IPS-20b (cell line): Measurements from ENCODE around the gene MVD.
A peak's percentile ranks its signal among the peaks of the same experiment; 100 is the strongest.

Source experiments
- H3K27ac ChIP-seq: one replicate; pipeline ENCODE4 v1.5.1; 2013; ENCODE audit warnings: low read length
- H3K27me3 ChIP-seq: 2 replicates; pipeline ENCODE4 v1.6.1; 2013; ENCODE audit warnings: mild to moderate bottlenecking, low read length, inconsistent platforms; ENCODE audit not compliant: insufficient read depth
- H3K36me3 ChIP-seq: 2 replicates; pipeline ENCODE4 v1.6.1; 2013; ENCODE audit warnings: low read depth, mild to moderate bottlenecking, inconsistent platforms, low read length, moderate library complexity; ENCODE audit not compliant: insufficient read depth
- H3K4me1 ChIP-seq: 2 replicates; pipeline ENCODE4 v1.6.1; 2013; ENCODE audit warnings: mild to moderate bottlenecking, control low read depth, inconsistent platforms, low read length, moderate library complexity; ENCODE audit not compliant: insufficient read depth
- H3K4me3 ChIP-seq: 2 replicates; pipeline ENCODE4 v1.5.1; 2013; ENCODE audit warnings: mild to moderate bottlenecking, low read length, inconsistent platforms
- H3K9ac ChIP-seq: 2 replicates; pipeline ENCODE4 v1.6.1; 2013; ENCODE audit warnings: low read depth, mild to moderate bottlenecking, inconsistent platforms, low read length, moderate library complexity
- H3K9me3 ChIP-seq: 2 replicates; pipeline ENCODE4 v1.6.1; 2013; ENCODE audit warnings: mild to moderate bottlenecking, low read depth, low read length, inconsistent platforms; ENCODE audit not compliant: insufficient read depth

Gene MVD

DNA sequence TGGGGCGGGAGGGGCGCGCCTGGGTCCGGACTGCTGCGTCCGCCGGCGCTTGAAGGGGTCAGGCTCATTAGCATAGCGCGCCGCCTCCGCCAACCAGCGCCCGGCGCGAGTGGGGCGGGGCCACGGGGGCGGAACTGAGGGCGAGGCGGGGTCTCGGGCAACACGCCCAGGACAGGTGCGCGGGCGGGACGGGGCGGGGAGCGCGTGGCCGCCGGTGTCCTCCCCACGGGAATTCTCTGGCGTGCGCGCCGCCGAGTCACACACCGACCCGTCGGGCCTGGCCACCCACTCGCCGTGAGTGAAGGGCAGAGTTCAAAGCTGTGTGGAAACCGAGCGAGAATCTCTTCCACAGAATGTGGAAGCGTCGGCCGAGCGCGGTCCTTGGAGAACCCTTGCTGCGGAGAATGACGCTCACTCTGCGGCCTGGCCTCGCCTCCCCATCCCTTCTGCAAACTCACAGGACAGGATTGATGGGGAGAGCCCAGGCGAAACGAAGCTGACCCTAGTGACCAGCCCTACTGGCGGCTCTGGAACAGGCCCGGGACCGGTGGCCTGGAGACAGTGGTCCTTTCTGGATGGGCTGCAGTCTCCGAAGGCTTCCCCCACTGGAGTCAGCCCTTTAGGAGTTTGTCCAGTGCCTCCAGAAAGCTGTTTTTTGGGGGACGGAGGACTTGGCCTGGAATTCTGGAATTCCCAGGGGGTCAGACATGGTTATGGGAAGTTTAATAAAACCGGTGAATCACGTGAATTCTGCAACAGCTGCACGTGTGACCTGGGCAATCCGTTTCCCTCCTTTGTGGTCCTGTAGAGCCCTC lies 23.8 kb upstream of the MVD start, which contains the start of gene SNAI3:
Gene SNAI3, minus strand, starts transcription at position 69 of the 815 bp plus-strand sequence. CDS start 101 bp downstream, outside the sequence.
- H3K9ac ChIP-seq = peak within 1 kb of the TSS; percentile 59; the same call in 1 of the 2 replicates
- H3K36me3 ChIP-seq = no peaks in the 10 kb centered on the region
- peak within 1 kb of the TSS; percentile 80 for H3K4me3 ChIP-seq
- no peaks in the 10 kb centered on the region for H3K9me3 ChIP-seq
- no peak within 1 kb of the TSS for H3K27ac ChIP-seq
- H3K4me1 ChIP-seq = peaks cover 5% of the 10 kb centered on the region; the same call in 1 of the 2 replicates
- H3K27me3 ChIP-seq = peaks cover 54% of the 10 kb centered on the region

DNA sequence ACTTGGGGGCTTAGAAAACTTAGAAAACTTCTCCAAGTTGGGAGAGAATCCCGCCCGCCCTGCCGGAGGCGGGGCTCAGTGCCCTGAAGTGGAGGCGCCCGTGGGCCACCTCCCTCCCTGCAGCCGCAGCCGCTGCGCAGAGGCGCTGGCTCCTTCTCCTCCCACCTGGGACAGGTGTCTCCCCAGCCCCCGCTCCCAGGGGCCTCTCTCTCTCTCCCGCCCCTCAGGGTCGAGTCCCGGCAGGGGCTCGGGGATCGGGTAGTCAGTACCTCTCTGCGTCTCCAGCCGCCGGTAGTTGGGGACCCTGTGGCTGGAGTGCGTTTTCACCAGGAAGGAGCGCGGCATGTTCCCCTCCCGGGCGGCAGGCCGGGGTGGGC lies 23.2 kb upstream of the MVD start:
- Histone ChIP-seq H3K27ac (no peak overlapping the region), H3K27me3 (peaks cover 54% of the 10 kb centered on the region)

DNA sequence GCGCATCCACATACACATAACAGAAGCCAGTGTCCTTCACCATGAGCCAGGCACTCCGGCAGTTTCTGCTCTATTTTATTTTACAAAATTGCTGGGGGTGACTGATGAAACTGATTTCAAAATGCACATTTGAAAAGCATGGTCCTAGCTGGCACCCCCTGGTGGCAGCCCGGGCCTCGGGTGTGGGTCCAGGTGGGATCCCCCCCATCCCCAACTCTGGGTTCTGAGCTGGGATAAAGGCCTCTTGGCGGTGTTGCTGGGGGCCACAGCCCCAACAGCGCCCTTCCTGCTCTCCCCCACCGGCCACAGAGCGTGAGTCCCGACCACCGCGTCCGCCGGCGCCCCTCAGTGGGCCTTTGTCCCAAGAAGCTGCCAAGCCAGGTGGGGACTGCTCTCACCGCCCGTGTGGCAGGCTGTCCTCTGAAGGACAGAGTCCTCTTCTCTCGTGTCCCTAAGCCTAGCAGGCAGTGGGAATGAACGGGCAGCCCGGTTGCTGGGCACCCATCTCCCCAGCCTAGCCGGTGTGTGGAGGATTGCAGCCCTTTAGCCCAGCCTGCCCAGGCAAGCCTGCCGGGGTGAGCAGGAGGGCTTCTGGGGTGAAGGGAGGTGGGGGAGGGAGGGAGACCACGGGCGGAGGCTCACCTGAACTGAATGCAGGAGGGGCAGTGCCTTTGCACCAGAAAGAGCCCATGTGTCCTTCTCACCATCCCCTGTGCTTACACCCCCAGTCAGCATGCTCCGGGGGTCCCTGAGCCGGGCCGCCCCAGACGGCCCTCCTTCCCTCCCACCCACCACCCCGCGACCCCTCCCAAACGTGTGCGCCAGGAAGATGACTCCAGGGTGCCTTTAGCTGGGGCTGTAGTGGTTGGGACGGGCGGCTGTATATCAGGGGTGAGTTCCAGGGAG lies 22.5 kb upstream of the MVD start:
- Histone ChIP-seq H3K4me1 (peaks cover 5% of the 10 kb centered on the region; the same call in 1 of the 2 replicates), H3K9ac (peak overlapping the region; percentile 59; the same call in 1 of the 2 replicates), H3K4me3 (peak overlapping the region; percentile 80), H3K27ac (no peak overlapping the region), H3K27me3 (peaks cover 54% of the 10 kb centered on the region), H3K36me3 (no peaks in the 10 kb centered on the region), H3K9me3 (no peaks in the 10 kb centered on the region)

More for the DNA sequence above, 23.2 kb upstream of the MVD start:
- no peaks in the 10 kb centered on the region for H3K9me3 ChIP-seq
- no peaks in the 10 kb centered on the region for H3K36me3 ChIP-seq
- peak overlapping the region; percentile 80 for H3K4me3 ChIP-seq
- peak overlapping the region; percentile 59; the same call in 1 of the 2 replicates for H3K9ac ChIP-seq
- H3K4me1 ChIP-seq = peaks cover 5% of the 10 kb centered on the region; the same call in 1 of the 2 replicates

DNA sequence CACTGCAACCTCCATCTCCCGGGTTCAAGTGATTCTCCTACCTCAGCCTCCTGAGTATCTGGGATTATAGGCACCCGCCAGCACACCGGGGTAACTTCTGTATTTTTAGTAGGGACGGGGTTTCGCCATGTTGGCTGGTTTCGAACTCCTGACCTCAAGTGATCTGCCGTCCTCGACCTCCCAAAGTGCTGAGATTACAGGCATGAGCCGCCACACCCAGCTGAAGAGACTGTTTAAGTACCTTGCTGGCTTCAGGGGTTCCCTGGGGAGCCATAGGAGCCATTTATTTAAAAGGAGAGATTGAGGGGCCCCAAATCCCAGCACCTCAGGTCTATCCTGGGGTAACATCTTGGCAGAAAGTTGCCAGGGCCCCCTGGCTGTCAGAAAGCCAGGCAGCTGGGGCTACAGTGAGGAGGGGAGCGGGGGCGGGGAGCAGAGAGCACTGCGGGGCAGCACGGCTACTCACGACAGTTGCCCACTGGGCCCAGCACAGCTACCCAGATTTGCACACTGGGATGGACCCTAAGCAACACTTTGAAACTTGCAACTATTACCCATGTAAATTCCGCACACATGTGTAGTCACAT lies 21.8 kb upstream of the MVD start:
- Histone ChIP-seq H3K4me1 (peaks cover 5% of the 10 kb centered on the region; the same call in 1 of the 2 replicates), H3K4me3 (peak overlapping the region; percentile 80; the same call in 1 of the 2 replicates), H3K9ac (no peak overlapping the region)

DNA sequence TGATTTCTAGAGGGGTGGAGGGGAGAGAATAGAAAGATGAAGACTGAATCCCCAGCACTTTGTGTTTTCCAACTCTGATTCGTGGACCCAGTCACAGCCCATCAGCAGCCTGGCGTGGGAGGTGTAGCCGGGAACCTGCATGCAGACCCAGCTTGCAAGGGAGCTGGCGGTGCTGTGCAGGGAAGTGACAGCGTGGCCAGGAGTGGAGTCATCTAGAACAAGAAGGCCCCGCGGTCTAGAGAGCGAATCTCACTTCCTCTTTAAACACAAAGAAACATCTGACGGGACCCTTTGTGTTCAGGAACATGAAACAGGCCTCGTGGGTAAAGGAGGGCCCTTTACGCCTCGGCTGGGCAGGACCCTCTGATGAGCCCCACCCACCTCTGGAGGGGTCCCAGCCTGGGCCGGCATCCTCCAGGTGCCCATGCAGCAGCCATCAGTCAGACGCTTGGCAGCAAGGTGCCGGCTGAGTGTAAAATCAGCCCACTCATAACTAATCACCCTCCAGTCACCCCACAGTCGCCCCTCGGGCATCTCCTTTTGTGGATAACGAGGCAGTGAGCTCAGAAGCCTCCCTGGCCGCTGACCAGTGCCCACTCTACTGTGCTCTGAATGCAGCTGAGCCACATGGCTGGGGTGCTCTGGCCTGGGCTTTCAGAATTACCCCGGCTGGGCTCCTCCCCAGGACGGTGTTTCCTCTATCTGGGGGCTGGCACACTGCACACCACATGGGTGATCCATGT lies 19.0 kb upstream of the MVD start:
- Histone ChIP-seq H3K4me1 (peaks cover 5% of the 10 kb centered on the region; the same call in 1 of the 2 replicates), H3K9me3 (no peaks in the 10 kb centered on the region), H3K4me3 (no peak overlapping the region), H3K27ac (no peak overlapping the region), H3K27me3 (peaks cover 29% of the 10 kb centered on the region), H3K9ac (no peak overlapping the region), H3K36me3 (no peaks in the 10 kb centered on the region)

More for the DNA sequence above, 21.8 kb upstream of the MVD start:
- H3K36me3 ChIP-seq = no peaks in the 10 kb centered on the region
- H3K27ac ChIP-seq = no peak overlapping the region
- no peaks in the 10 kb centered on the region for H3K9me3 ChIP-seq
- H3K27me3 ChIP-seq = peaks cover 54% of the 10 kb centered on the region

DNA sequence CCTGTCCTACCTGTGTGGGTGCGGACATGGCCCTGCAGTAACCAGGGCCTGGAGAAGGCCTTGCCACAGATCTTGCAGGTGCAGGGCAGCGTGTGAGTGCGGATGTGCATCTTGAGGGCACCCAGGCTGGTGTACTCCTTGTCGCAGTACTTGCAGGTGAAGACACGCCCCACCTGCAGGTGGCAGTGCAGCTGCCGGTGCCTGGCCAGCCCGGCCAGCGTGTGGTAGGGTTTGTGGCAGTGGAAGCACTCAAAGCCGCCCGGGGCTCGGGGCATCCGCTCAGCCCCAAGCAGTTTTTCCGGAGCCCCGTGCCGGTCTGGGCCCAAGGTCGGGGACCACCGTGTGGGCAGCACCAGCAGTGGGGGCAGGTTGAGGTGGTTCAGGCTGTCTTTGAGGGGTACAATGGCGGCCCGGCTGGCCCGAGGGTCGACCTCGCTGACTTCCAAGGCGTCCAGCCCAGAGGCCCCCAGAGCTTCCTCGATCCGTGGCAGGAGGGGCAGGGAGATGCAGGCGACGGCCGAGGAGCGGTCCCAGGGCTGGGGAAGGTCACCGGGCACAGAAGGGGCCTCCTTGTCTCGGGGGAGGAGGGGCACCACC lies 18.3 kb upstream of the MVD start:
- no peaks in the 10 kb centered on the region for H3K36me3 ChIP-seq
- no peak overlapping the region for H3K4me3 ChIP-seq
- no peaks in the 10 kb centered on the region for H3K9me3 ChIP-seq
- H3K27me3 ChIP-seq = peaks cover 24% of the 10 kb centered on the region
- no peak overlapping the region for H3K9ac ChIP-seq
- H3K4me1 ChIP-seq = peaks cover 5% of the 10 kb centered on the region; the same call in 1 of the 2 replicates
- no peak overlapping the region for H3K27ac ChIP-seq

DNA sequence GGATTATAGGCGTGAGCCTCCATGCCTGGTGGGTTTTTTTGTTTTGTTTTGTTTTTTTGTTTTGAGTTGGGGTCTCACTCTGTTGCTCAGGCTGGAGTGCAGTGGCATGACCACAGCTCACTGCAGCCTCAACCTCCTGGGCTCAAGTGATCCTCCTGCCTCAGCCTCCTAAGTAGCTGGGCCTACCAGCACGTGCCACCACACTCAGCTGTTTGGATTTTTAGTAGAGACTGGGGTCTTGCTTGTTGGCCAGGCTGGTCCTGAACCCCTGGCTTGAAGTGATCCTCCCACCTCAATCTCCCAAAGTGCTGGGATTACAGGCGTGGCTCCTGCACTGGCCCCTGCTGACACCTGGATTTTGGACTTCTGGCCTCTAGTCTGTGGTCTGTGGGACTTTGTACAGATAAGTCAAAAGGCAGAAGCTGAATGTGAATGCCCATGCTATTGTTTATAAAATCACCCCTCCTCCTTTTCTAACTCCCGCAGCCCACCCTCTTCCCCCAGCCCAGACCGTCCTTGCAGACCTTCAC lies 17.7 kb upstream of the MVD start:
- H3K36me3 ChIP-seq = no peaks in the 10 kb centered on the region
- no peak overlapping the region for H3K9ac ChIP-seq
- H3K9me3 ChIP-seq = no peaks in the 10 kb centered on the region
- H3K27ac ChIP-seq = no peak overlapping the region
- H3K4me3 ChIP-seq = no peak overlapping the region
- peaks cover 4% of the 10 kb centered on the region; the same call in 1 of the 2 replicates for H3K4me1 ChIP-seq
- H3K27me3 ChIP-seq = peaks cover 19% of the 10 kb centered on the region

DNA sequence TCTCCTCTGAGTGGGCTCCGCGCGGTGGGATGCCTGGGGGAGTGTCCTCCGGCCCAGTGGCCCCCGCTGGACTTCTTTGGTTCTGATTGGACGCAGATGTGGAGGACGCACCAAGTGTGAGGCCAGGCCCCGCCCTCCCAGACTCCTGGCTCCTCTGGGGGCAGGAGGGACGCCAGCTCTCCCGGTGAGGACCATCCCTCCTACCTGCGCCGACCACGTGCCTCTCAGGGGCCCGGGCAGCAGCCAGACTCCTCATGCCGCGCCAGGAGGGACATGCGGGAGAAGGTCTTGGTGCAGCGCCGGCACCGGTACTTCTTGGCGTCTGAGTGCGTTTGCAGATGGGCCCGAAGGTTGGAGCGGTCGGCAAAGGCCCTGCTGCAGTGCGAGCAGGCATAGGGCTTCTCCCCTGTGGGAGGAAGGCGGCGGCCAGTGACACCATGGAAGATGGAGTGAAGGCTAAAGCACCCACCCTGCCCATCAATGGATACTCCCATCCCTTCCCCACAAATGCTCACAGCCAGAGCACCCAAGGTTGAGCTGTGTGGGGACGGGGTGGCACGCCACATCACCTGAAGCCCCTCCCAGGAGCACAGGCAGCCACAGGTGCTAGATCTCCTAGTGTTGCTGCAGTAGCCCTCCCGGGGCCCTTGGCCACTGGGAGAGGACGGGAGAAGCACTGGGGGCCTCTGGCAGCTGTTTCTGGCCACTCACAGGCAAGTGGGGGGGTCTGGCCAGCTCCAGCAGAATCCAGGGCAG lies 15.5 kb upstream of the MVD start:
- Histone ChIP-seq H3K4me3 (no peak overlapping the region), H3K27ac (no peak overlapping the region), H3K4me1 (no peaks in the 10 kb centered on the region), H3K9ac (no peak overlapping the region), H3K27me3 (no peaks in the 10 kb centered on the region), H3K9me3 (no peaks in the 10 kb centered on the region), H3K36me3 (no peaks in the 10 kb centered on the region)

DNA sequence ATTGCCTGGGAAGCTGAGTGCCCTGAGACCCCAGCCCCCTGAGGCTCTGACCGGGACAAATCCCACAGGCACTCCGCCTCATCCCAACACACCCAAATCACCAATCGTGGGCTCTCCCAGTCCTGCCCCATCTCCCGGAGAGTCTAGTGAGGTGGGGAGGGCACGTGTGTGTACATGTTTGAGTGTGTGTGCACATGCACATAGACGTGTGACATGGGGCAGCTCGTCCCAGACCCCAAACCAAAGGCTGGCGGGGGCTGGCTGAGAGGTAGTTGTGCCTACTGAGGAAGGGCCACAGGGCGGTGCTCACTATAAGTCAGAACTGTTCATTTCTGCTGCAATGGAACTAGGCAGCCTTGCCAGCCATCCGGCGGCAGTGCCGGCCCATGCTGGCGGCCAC lies 14.8 kb upstream of the MVD start:
- H3K36me3 ChIP-seq = no peaks in the 10 kb centered on the region
- H3K4me3 ChIP-seq = no peak overlapping the region
- no peaks in the 10 kb centered on the region for H3K9me3 ChIP-seq
- peaks cover 2% of the 10 kb centered on the region; the same call in 1 of the 2 replicates for H3K4me1 ChIP-seq
- no peak overlapping the region for H3K27ac ChIP-seq
- no peaks in the 10 kb centered on the region for H3K27me3 ChIP-seq
- no peak overlapping the region for H3K9ac ChIP-seq
